CD14-positive monocyte (primary cell): ENCODE results near the gene CD74. TPM values are rescaled to one million over a fixed set of nuclear protein-coding genes. Genes with fewer than 3 reads are reported as not detected.

Experiments used
- DNase-seq, 3 donors: peaks; one replicate each; pipeline ENCODE4 v3.0.0-alpha.2; 2011 to 2022
- H2AFZ ChIP-seq: 2 replicates; pipeline ENCODE4 v1.6.0; 2012; ENCODE audit warnings: mild to moderate bottlenecking, low read depth, low read length, inconsistent platforms; ENCODE audit not compliant: insufficient read depth, poor library complexity, severe bottlenecking
- H3K27ac ChIP-seq, 2 donors: 1 replicate in 1 of 2; 2 replicates in 1 of 2; pipeline ENCODE4 v1.5.1; 2012 to 2013; ENCODE audit warnings: low read length in 2 of 2, control low read depth in 1 of 2, inconsistent platforms in 1 of 2, low read depth in 1 of 2, mild to moderate bottlenecking in 1 of 2
- H3K27me3 ChIP-seq, 2 donors: one replicate each; pipeline versions ENCODE4 v1.6.0 to v1.6.1; 2011 to 2013; ENCODE audit warnings: low read length in 2 of 2; ENCODE audit not compliant: control insufficient read depth in 2 of 2, insufficient read depth in 2 of 2
- H3K36me3 ChIP-seq, 2 donors: replicated peaks in 1 of 2; 1 replicate in 1 of 2; 2 replicates in 1 of 2; pipeline versions ENCODE4 v1.5.1 to v1.6.1; 2012 to 2013; ENCODE audit warnings: low read length in 2 of 2, control low read depth in 1 of 2, inconsistent platforms in 1 of 2, mild to moderate bottlenecking in 1 of 2; ENCODE audit not compliant: insufficient read depth in 2 of 2, control insufficient read depth in 1 of 2
- H3K4me1 ChIP-seq, 2 donors: 1 replicate in 1 of 2; 2 replicates in 1 of 2; pipeline versions ENCODE4 v1.5.1 to v1.6.1; 2012 to 2013; ENCODE audit warnings: low read length in 2 of 2, control low read depth in 1 of 2, inconsistent platforms in 1 of 2, mild to moderate bottlenecking in 1 of 2, moderate library complexity in 1 of 2; ENCODE audit not compliant: insufficient read depth in 2 of 2, control insufficient read depth in 1 of 2
- H3K4me2 ChIP-seq: replicated peaks from 2 replicates; pipeline ENCODE3; 2012; ENCODE audit warnings: low read length, moderate library complexity, mild to moderate bottlenecking; ENCODE audit not compliant: poor library complexity, severe bottlenecking; ENCODE audit errors: extremely low read depth
- H3K4me3 ChIP-seq, 3 experiments: fragments of 200-600 bp in 1 of 3; sonication (generic) in 1 of 3; replicated peaks in 1 of 3; 1 replicate in 2 of 3; 2 replicates in 1 of 3; pipeline ENCODE4 v1.5.1; 2011 to 2013; ENCODE audit warnings: low read length in 3 of 3, mild to moderate bottlenecking in 3 of 3, control low read depth in 2 of 3, low read depth in 2 of 3, inconsistent platforms in 1 of 3, moderate library complexity in 1 of 3
- H3K79me2 ChIP-seq: 2 replicates; pipeline ENCODE4 v1.6.0; 2012; ENCODE audit warnings: mild to moderate bottlenecking, control low read depth, inconsistent platforms, low read length, moderate library complexity; ENCODE audit not compliant: insufficient read depth
- H3K9ac ChIP-seq: 2 replicates; pipeline ENCODE4 v1.6.0; 2017; ENCODE audit warnings: low read length, mild to moderate bottlenecking; ENCODE audit not compliant: insufficient read depth, poor library complexity, severe bottlenecking
- H3K9me3 ChIP-seq, 2 donors: replicated peaks in 1 of 2; 1 replicate in 1 of 2; 2 replicates in 1 of 2; pipeline versions ENCODE4 v1.5.1 to v1.6.1; 2012 to 2013; ENCODE audit warnings: low read length in 2 of 2, control low read depth in 1 of 2; ENCODE audit not compliant: control insufficient read depth in 1 of 2, insufficient read depth in 1 of 2
- H4K20me1 ChIP-seq: 2 replicates; pipeline ENCODE4 v1.6.0; 2012; ENCODE audit warnings: mild to moderate bottlenecking, low read length, control low read depth, moderate library complexity; ENCODE audit not compliant: insufficient read depth
- H3K27ac Mint-ChIP-seq, 7 donors: one replicate each; pipeline ENCODE4 v1.8.0; 2020; ENCODE audit warnings: mild to moderate bottlenecking in 7 of 7, mixed read lengths in 7 of 7, moderate library complexity in 6 of 7, inconsistent platforms in 2 of 7
- H3K27me3 Mint-ChIP-seq, 3 donors: one replicate each; pipeline ENCODE4 v1.8.0; 2021 to 2022; ENCODE audit warnings: low read depth in 3 of 3, mild to moderate bottlenecking in 3 of 3, mixed read lengths in 3 of 3, moderate library complexity in 3 of 3, inconsistent platforms in 1 of 3
- H3K36me3 Mint-ChIP-seq, 2 donors: one replicate each; pipeline ENCODE4 v1.8.0; 2020; ENCODE audit warnings: mixed read lengths in 2 of 2, inconsistent platforms in 1 of 2, mild to moderate bottlenecking in 1 of 2
- H3K4me1 Mint-ChIP-seq: one replicate; pipeline ENCODE4 v1.8.0; 2020; ENCODE audit warnings: mild to moderate bottlenecking, mixed read lengths
- H3K4me3 Mint-ChIP-seq, 2 donors: one replicate each; pipeline ENCODE4 v1.8.0; 2020; ENCODE audit warnings: mild to moderate bottlenecking in 2 of 2, mixed read lengths in 2 of 2, moderate library complexity in 1 of 2
- H3K9me3 Mint-ChIP-seq, 7 donors: one replicate each; pipeline ENCODE4 v1.8.0; 2020 to 2022; ENCODE audit warnings: mixed read lengths in 7 of 7, mild to moderate bottlenecking in 6 of 7, moderate library complexity in 6 of 7, inconsistent platforms in 2 of 7
- CTCF ChIP-seq: fragments of 200-600 bp; IDR thresholded peaks from one replicate; pipeline ENCODE4 v1.8.0; 2022; ENCODE audit warnings: antibody characterized with exemption, mild to moderate bottlenecking
- WGBS: methylation state at CpG from one replicate; pipeline ENCODE4 v1.1.5; 2013; ENCODE audit warnings: missing lambda C conversion rate; ENCODE audit not compliant: insufficient coverage; 5-methylcytosine and 5-hydroxymethylcytosine counted together
- intact Hi-C, 2 donors: fragments of 100-400 bp; cut with micrococcal nuclease; formaldehyde crosslinking; loops; one replicate each; pipeline versions ENCODE4 v1.15.0 to v1.15.1; 2023
- polyA plus RNA-seq, 3 donors: library from polyadenylated mRNA; depleted of rRNA in 1 of 3; unstranded in 2 of 3; stranded (reverse) in 1 of 3; fragments of 300-500 nt in 2 of 3; fragments of >200 nt in 1 of 3; fragmentation: Illumina TruSeq in 2 of 3; gene quantifications; 1 replicate in 2 of 3; 2 replicates in 1 of 3; pipeline ENCODE4 v1.2.3, GENCODE V29; 2012 to 2021

The CD74 gene
- polyA plus RNA-seq, 3 donors: 3,498 to 7,550 (median 4,939) TPM

- Histone ChIP-seq H3K9ac (no peak overlapping the region), H3K4me3 (no peak overlapping the region), H4K20me1 (peaks cover 100% of the 10 kb centered on the region), H3K4me1 (no peaks in the 10 kb centered on the region), H3K9me3 (no peaks in the 10 kb centered on the region), H3K4me2 (no peak overlapping the region), H3K27ac (peak overlapping the region; percentile 29 to 40), H2AFZ (no peak overlapping the region), H3K27me3 (no peaks in the 10 kb centered on the region), H3K36me3 (peaks cover 75 to 88% of the 10 kb centered on the region in 2 donors), H3K79me2 (no peaks in the 10 kb centered on the region)
- Mint-ChIP-seq H3K27ac (peak overlapping the region in 6 of 7 donors; percentile 18 to 72 (median 60)), H3K36me3 (peaks cover 71 to 96% of the 10 kb centered on the region in 2 donors), H3K27me3 (peaks cover 0 to 2% (median 1%) of the 10 kb centered on the region in 3 donors), H3K4me1 (peaks cover 3% of the 10 kb centered on the region), H3K9me3 (no peaks in the 10 kb centered on the region), H3K4me3 (no peak overlapping the region)
- TF ChIP-seq CTCF: no peak
- intact Hi-C loops: loop anchor here in 1 of 2 donors (5.0 kb wide), 1 partner anchor 39 kb away; no protein-coding TSS in a partner anchor
- no peak for DNase-seq
- 100% methylated on average over 2 of the region's 13 CpGs for WGBS
Measured at GRCh38 chr5:150397782-150398721, 14.7 kb downstream of the CD74 start.

- Mint-ChIP-seq H3K27ac (peak overlapping the region in 3 of 7 donors; percentile 6 to 54 (median 33)), H3K4me3 (no peak overlapping the region), H3K36me3 (peaks cover 67 to 96% of the 10 kb centered on the region in 2 donors), H3K4me1 (peaks cover 3% of the 10 kb centered on the region), H3K9me3 (no peaks in the 10 kb centered on the region), H3K27me3 (peaks cover 0 to 2% (median 1%) of the 10 kb centered on the region in 3 donors)
- Histone ChIP-seq H3K9ac (no peak overlapping the region), H2AFZ (no peak overlapping the region), H4K20me1 (peaks cover 99% of the 10 kb centered on the region), H3K79me2 (no peaks in the 10 kb centered on the region), H3K4me2 (no peak overlapping the region), H3K4me3 (no peak overlapping the region), H3K27me3 (no peaks in the 10 kb centered on the region), H3K36me3 (peaks cover 74 to 88% of the 10 kb centered on the region in 2 donors), H3K9me3 (no peaks in the 10 kb centered on the region), H3K4me1 (no peaks in the 10 kb centered on the region), H3K27ac (no peak overlapping the region)
- no peak for TF ChIP-seq CTCF
- peak in 1 of 3 donors; percentile 37 for DNase-seq
- 96% methylated on average over 14 of the region's 14 CpGs for WGBS
- intact Hi-C loops: loop anchor here in 1 of 2 donors (5.0 kb wide), 1 partner anchor 40 kb away; no protein-coding TSS in a partner anchor
Measured at GRCh38 chr5:150397146-150397781, 15.4 kb downstream of the CD74 start.
